H4 (cell line): ENCODE measurements around the gene ACKR2. TPM values are rescaled to one million over a fixed set of nuclear protein-coding genes. Genes with fewer than 3 reads are reported as not detected.

Source experiments
- DNase-seq: peaks from one replicate; pipeline ENCODE4 v3.0.0-alpha.2; 2015; ENCODE audit warnings: low spot score
- total RNA-seq: library from RNA; depleted of rRNA; stranded (reverse); fragments of >200 nt; shearing (Covaris generic); gene quantifications from 2 replicates; pipeline ENCODE4 v1.2.3, GENCODE V29; 2014

Gene ACKR2
- total RNA-seq, 1 experiment from 2014 or later = not detected

GRCh38 chr3:42829628-42830436 lies 20.6 kb downstream of the ACKR2 start:
- DNase-seq = no peak

- no peak for DNase-seq
Measured at GRCh38 chr3:42830437-42831320, 21.4 kb downstream of the ACKR2 start.

- peak; percentile 59 for DNase-seq
Measured at GRCh38 chr3:42831321-42831713, 22.1 kb downstream of the ACKR2 start.

GRCh38 chr3:42836150-42837123 lies 27.2 kb downstream of the ACKR2 start:
- DNase-seq = no peak

GRCh38 chr3:42838571-42838970 lies 29.3 kb downstream of the ACKR2 start:
- DNase-seq = no peak

- peak; percentile 54 for DNase-seq
Measured at GRCh38 chr3:42839616-42840015, 30.4 kb downstream of the ACKR2 start.

- no peak for DNase-seq
Measured at GRCh38 chr3:42841332-42841731, 32.1 kb downstream of the ACKR2 start.

- no peak for DNase-seq
Measured at GRCh38 chr3:42843713-42844411, 34.6 kb downstream of the ACKR2 start.

GRCh38 chr3:42844412-42844713 lies 35.1 kb downstream of the ACKR2 start:
- DNase-seq = no peak

GRCh38 chr3:42844815-42845214 lies 35.6 kb downstream of the ACKR2 start:
- no peak for DNase-seq

GRCh38 chr3:42846685-42847522 lies 37.7 kb downstream of the ACKR2 start:
- no peak for DNase-seq

- no peak for DNase-seq
Measured at GRCh38 chr3:42847731-42848130, 38.5 kb downstream of the ACKR2 start.

- DNase-seq = no peak
Measured at GRCh38 chr3:42849017-42849416, 39.8 kb downstream of the ACKR2 start.

GRCh38 chr3:42850263-42850662 lies 41.0 kb downstream of the ACKR2 start:
- DNase-seq = no peak

GRCh38 chr3:42851228-42851834 lies 42.1 kb downstream of the ACKR2 start:
- no peak for DNase-seq

- no peak for DNase-seq
Measured at GRCh38 chr3:42852441-42852840, 43.2 kb downstream of the ACKR2 start.

- no peak for DNase-seq
Measured at GRCh38 chr3:42853056-42853455, 43.8 kb downstream of the ACKR2 start.

- DNase-seq = no peak
Measured at GRCh38 chr3:42853739-42854302, 44.6 kb downstream of the ACKR2 start.

- no peak for DNase-seq
Measured at GRCh38 chr3:42855219-42855546, 45.9 kb downstream of the ACKR2 start.
